ENCODE results near the gene NF2. TPM values are rescaled to one million over a fixed set of nuclear protein-coding genes. Genes with fewer than 3 reads are reported as not detected.

The NF2 gene
- total RNA-seq, 1 experiment from 2014 or later = 50.9 TPM

GRCh38 chr22:29707471-29707870 is 104.0 kb downstream of the NF2 start:
- H3K56ac ChIP-seq (ENCODE audit: insufficient read length, low read depth, low read length) = no peak overlapping the region
- H4K91ac ChIP-seq (ENCODE audit: insufficient read length, low read depth, low read length) = no peak overlapping the region
- no peaks in the 10 kb centered on the region for H3K79me2 ChIP-seq (ENCODE audit: insufficient read depth, low read length)
- H2BK120ac ChIP-seq (ENCODE audit: low read depth, low read length, poor library complexity, severe bottlenecking) = no peak overlapping the region
- peaks cover 91% of the 10 kb centered on the region for H3K27me3 Mint-ChIP-seq (ENCODE audit: low read depth)
- no CpG with 5 or more reads among the region's 5 CpGs for WGBS (ENCODE audit: extremely low coverage, insufficient read length, low lambda C conversion rate)
- DNase-seq = no peak
- H2BK12ac ChIP-seq (ENCODE audit: insufficient read length, low read depth, low read length) = no peak overlapping the region
- no peaks in the 10 kb centered on the region for H3K9me3 Mint-ChIP-seq
- H3K79me1 ChIP-seq (ENCODE audit: insufficient read depth, low read depth, low read length, poor library complexity, severe bottlenecking) = no peaks in the 10 kb centered on the region
- peaks cover 4% of the 10 kb centered on the region; the same call in 1 of the 2 replicates for H3K4me1 ChIP-seq (ENCODE audit: insufficient read depth, low read length)
- no peak overlapping the region for H3K18ac ChIP-seq (ENCODE audit: insufficient read length, low read depth, low read length)
- H2AFZ ChIP-seq (ENCODE audit: low read length) = no peak overlapping the region
- H3K9ac ChIP-seq (ENCODE audit: extremely low read depth, insufficient read length, low read length) = no peak overlapping the region
- H3K4me1 Mint-ChIP-seq = peaks cover 18 to 38% of the 10 kb centered on the region in 2 experiments
- no peaks in the 10 kb centered on the region for H3K36me3 Mint-ChIP-seq (ENCODE audit: insufficient read depth in 1 of 3, low read depth in 3 of 3)
- no peak overlapping the region for H2BK5ac ChIP-seq (ENCODE audit: insufficient read length, low read length)
- H3K4me2 ChIP-seq (ENCODE audit: insufficient read depth, insufficient read length, low read length) = no peak overlapping the region
- H3K4me3 Mint-ChIP-seq = no peak overlapping the region
- H2BK20ac ChIP-seq (ENCODE audit: low read depth, low read length, poor library complexity, severe bottlenecking) = no peak overlapping the region
- H4K5ac ChIP-seq (ENCODE audit: insufficient read length, low read depth, low read length) = no peak overlapping the region
- no peak overlapping the region for H3T11ph ChIP-seq (ENCODE audit: low read length)
- H3K23me2 ChIP-seq (ENCODE audit: insufficient read length, low read depth, low read length, poor library complexity, severe bottlenecking) = peaks cover 9% of the 10 kb centered on the region
- no peak overlapping the region for H3K4ac ChIP-seq (ENCODE audit: low read depth, low read length)
- no peaks in the 10 kb centered on the region for H4K20me1 ChIP-seq (ENCODE audit: control insufficient read depth, insufficient read depth, insufficient read length)
- no peak overlapping the region for H3K27ac ChIP-seq (ENCODE audit: insufficient read length, low read depth, low read length)
- H3K27ac Mint-ChIP-seq = no peak overlapping the region
- H4K8ac ChIP-seq (replicated peaks; ENCODE audit: insufficient read length, low read depth, low read length) = no peak overlapping the region
- H2AK5ac ChIP-seq (ENCODE audit: insufficient read length, low read length) = no peak overlapping the region
- no peaks in the 10 kb centered on the region for H3K9me3 ChIP-seq (ENCODE audit: control insufficient read depth, low read depth, low read length)
- no peak overlapping the region for H3K23ac ChIP-seq (ENCODE audit: insufficient read length, low read depth, low read length)
- no peak overlapping the region for H3K14ac ChIP-seq (ENCODE audit: insufficient read depth, low read length)
- no peaks in the 10 kb centered on the region; the same call in 1 of the 2 replicates for H3K27me3 ChIP-seq (ENCODE audit: insufficient read depth, low read length)
- TF ChIP-seq, protein P1, sequence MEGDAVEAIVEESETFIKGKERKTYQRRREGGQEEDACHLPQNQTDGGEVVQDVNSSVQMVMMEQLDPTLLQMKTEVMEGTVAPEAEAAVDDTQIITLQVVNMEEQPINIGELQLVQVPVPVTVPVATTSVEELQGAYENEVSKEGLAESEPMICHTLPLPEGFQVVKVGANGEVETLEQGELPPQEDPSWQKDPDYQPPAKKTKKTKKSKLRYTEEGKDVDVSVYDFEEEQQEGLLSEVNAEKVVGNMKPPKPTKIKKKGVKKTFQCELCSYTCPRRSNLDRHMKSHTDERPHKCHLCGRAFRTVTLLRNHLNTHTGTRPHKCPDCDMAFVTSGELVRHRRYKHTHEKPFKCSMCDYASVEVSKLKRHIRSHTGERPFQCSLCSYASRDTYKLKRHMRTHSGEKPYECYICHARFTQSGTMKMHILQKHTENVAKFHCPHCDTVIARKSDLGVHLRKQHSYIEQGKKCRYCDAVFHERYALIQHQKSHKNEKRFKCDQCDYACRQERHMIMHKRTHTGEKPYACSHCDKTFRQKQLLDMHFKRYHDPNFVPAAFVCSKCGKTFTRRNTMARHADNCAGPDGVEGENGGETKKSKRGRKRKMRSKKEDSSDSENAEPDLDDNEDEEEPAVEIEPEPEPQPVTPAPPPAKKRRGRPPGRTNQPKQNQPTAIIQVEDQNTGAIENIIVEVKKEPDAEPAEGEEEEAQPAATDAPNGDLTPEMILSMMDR (conservative IDR thresholded peaks at IDR 0.05) = no peak
- no peak overlapping the region for H2BK15ac ChIP-seq (ENCODE audit: low read depth, low read length)

Data from H9 (cell line).